ENCODE results near the gene MZT1.

The MZT1 gene

GRCh38 chr13:72727417-72728289 lies at the start of gene MZT1, which contains the start of gene BORA:
Gene MZT1, minus strand, starts transcription at chr13:72727629. Its CDS starts 27 bp downstream, at chr13:72727602.
Gene BORA, plus strand, starts transcription at chr13:72727923. Its CDS starts 1,018 bp downstream, at chr13:72728941.
- no peak for TF ChIP-seq CTCF (conservative IDR thresholded peaks at IDR 0.05)
- TF ChIP-seq ZFX (IDR thresholded peaks at IDR 0.05): no peak
- peak within 1 kb of the TSS; percentile 77 for H3K27ac ChIP-seq

GRCh38 chr13:72774019-72774418 lies 46.6 kb upstream of the MZT1 start:
- no peak overlapping the region for H3K27ac ChIP-seq
- no peak for TF ChIP-seq CTCF (conservative IDR thresholded peaks at IDR 0.05)
- TF ChIP-seq ZFX (IDR thresholded peaks at IDR 0.05): no peak

- no peak for TF ChIP-seq ZFX (IDR thresholded peaks at IDR 0.05)
- no peak for TF ChIP-seq CTCF (conservative IDR thresholded peaks at IDR 0.05)
- H3K27ac ChIP-seq: no peak overlapping the region
These were observed 36.0 kb upstream of the MZT1 start for GRCh38 chr13:72763411-72763810.

- no peak overlapping the region for H3K27ac ChIP-seq
- no peak for TF ChIP-seq ZFX (IDR thresholded peaks at IDR 0.05)
- TF ChIP-seq CTCF (conservative IDR thresholded peaks at IDR 0.05): no peak
These were observed 32.8 kb upstream of the MZT1 start for GRCh38 chr13:72760189-72760588.

- H3K27ac ChIP-seq: no peak overlapping the region
- TF ChIP-seq CTCF (conservative IDR thresholded peaks at IDR 0.05): no peak
- no peak for TF ChIP-seq ZFX (IDR thresholded peaks at IDR 0.05)
These were observed 30.5 kb upstream of the MZT1 start for GRCh38 chr13:72757792-72758535.

- TF ChIP-seq ZFX (IDR thresholded peaks at IDR 0.05) (no peak), CTCF (conservative IDR thresholded peaks at IDR 0.05) (no peak)
- H3K27ac ChIP-seq: no peak overlapping the region
These were observed 26.7 kb upstream of the MZT1 start for GRCh38 chr13:72754111-72754510.

GRCh38 chr13:72751220-72751619 lies 23.8 kb upstream of the MZT1 start:
- H3K27ac ChIP-seq: no peak overlapping the region
- TF ChIP-seq CTCF (conservative IDR thresholded peaks at IDR 0.05) (no peak), ZFX (IDR thresholded peaks at IDR 0.05) (no peak)

All from C4-2B (cell line).